Keratinocyte (primary cell): ENCODE measurements around the gene CPNE4. TPM values are rescaled to one million over a fixed set of nuclear protein-coding genes. Genes with fewer than 3 reads are reported as not detected.

ENCODE experiments used
- DNase-seq: peaks from one replicate; pipeline ENCODE4 v3.0.0-alpha.2; 2011; ENCODE audit warnings: low read depth, missing footprints, low spot score
- FAIRE-seq: peaks from 2 replicates; lab custom pipeline; 2011; peaks lifted over from hg19 to GRCh38; lab: Jason Lieb, UNC
- H2AFZ ChIP-seq: 2 replicates; pipeline ENCODE4 v1.6.0; 2012; ENCODE audit warnings: low read length, control low read depth, inconsistent platforms; ENCODE audit not compliant: control insufficient read depth
- H3K27ac ChIP-seq: 2 replicates; pipeline ENCODE4 v1.5.1; 2011; ENCODE audit warnings: low read length; ENCODE audit not compliant: control insufficient read depth, insufficient read depth
- H3K27me3 ChIP-seq: 3 replicates; pipeline ENCODE4 v1.6.0; 2011; ENCODE audit warnings: low read length; ENCODE audit not compliant: control insufficient read depth, insufficient read depth; ENCODE audit errors: extremely low read depth
- H3K36me3 ChIP-seq, 2 experiments: 2 replicates in 1 of 2; 3 replicates in 1 of 2; pipeline ENCODE4 v1.5.1; 2011; ENCODE audit warnings: low read length in 2 of 2, mild to moderate bottlenecking in 1 of 2; ENCODE audit not compliant: control insufficient read depth in 2 of 2, insufficient read depth in 2 of 2; ENCODE audit errors: extremely low read depth in 1 of 2
- H3K4me1 ChIP-seq: 3 replicates; pipeline ENCODE4 v1.5.1; 2011; ENCODE audit warnings: low read length; ENCODE audit not compliant: control insufficient read depth, insufficient read depth; ENCODE audit errors: extremely low read depth
- H3K4me2 ChIP-seq: 3 replicates; pipeline ENCODE4 v1.6.0; 2011; ENCODE audit warnings: low read depth, low read length; ENCODE audit not compliant: control insufficient read depth, insufficient read depth; ENCODE audit errors: extremely low read depth
- H3K4me3 ChIP-seq, 3 experiments: fragments of 200-600 bp in 1 of 3; sonication (generic) in 1 of 3; 2 replicates in 2 of 3; 3 replicates in 1 of 3; pipeline ENCODE4 v1.5.1; 2011 to 2016; ENCODE audit warnings: low read length in 3 of 3, mild to moderate bottlenecking in 3 of 3, control low read depth in 2 of 3, inconsistent platforms in 1 of 3, low read depth in 1 of 3, mixed read lengths in 1 of 3, mixed run types in 1 of 3, moderate library complexity in 1 of 3; ENCODE audit not compliant: control insufficient read depth in 2 of 3, insufficient read depth in 2 of 3; ENCODE audit errors: extremely low read depth in 1 of 3
- H3K79me2 ChIP-seq: 2 replicates; pipeline ENCODE4 v1.6.0; 2012; ENCODE audit warnings: low read length; ENCODE audit not compliant: control insufficient read depth, insufficient read depth
- H3K9ac ChIP-seq: 3 replicates; pipeline ENCODE4 v1.6.0; 2011; ENCODE audit warnings: low read length; ENCODE audit not compliant: control insufficient read depth, insufficient read depth; ENCODE audit errors: extremely low read depth
- H3K9me1 ChIP-seq: 3 replicates; pipeline ENCODE4 v1.6.0; 2011; ENCODE audit warnings: low read length; ENCODE audit not compliant: control insufficient read depth, insufficient read depth; ENCODE audit errors: extremely low read depth
- H3K9me3 ChIP-seq: 2 replicates; pipeline ENCODE4 v1.5.1; 2012; ENCODE audit warnings: low read depth, low read length; ENCODE audit not compliant: control insufficient read depth
- H4K20me1 ChIP-seq: 3 replicates; pipeline ENCODE4 v1.6.0; 2011; ENCODE audit warnings: low read length; ENCODE audit not compliant: control insufficient read depth, insufficient read depth; ENCODE audit errors: extremely low read depth
- EZH2 ChIP-seq: IDR thresholded peaks from one replicate; pipeline ENCODE4 v1.6.1; 2012; ENCODE audit warnings: inconsistent platforms, mild to moderate bottlenecking, low read length, moderate library complexity
- dilution Hi-C: fragments of 300-500 bp; cut with MboI; formaldehyde crosslinking; loops from one replicate; pipeline ENCODE4 v1.7.0; 2020; ENCODE audit warnings: low sequenced_read_pairs; ENCODE audit not compliant: extremely low pct_ligation_motif_present
- polyA plus RNA-seq, 5 experiments: library from polyadenylated mRNA; depleted of rRNA in 3 of 5; stranded (reverse) in 3 of 5; stranded (forward) in 1 of 5; unstranded in 1 of 5; fragments of >200 nt; gene quantifications; 1 replicate in 1 of 5; 2 replicates in 3 of 5; 3 replicates in 1 of 5; pipeline versions ENCODE4 v1.2.1 to v1.2.3, GENCODE V29; 2011 to 2012; ENCODE audit warnings: missing spikeins in 2 of 5, low read depth in 1 of 5, low replicate concordance in 1 of 5
- TF ChIP-seq, protein P1 (sequence below), 3 experiments: IDR thresholded peaks in 1 of 3; conservative IDR thresholded peaks in 1 of 3; optimal IDR thresholded peaks in 1 of 3; 2 replicates in 2 of 3; 3 replicates in 1 of 3; pipeline versions ENCODE3 to v1.5.1; 2011; ENCODE audit warnings: low read length in 3 of 3, mild to moderate bottlenecking in 3 of 3, moderate library complexity in 2 of 3, control low read depth in 1 of 3, inconsistent platforms in 1 of 3; ENCODE audit not compliant: insufficient read depth in 2 of 3; ENCODE audit errors: extremely low read depth in 1 of 3

CPNE4 gene
- polyA plus RNA-seq, 1 donor (not counting 4 experiments of a cell fraction or from before 2014, with no cell fraction given): 0.08 TPM

DNA sequence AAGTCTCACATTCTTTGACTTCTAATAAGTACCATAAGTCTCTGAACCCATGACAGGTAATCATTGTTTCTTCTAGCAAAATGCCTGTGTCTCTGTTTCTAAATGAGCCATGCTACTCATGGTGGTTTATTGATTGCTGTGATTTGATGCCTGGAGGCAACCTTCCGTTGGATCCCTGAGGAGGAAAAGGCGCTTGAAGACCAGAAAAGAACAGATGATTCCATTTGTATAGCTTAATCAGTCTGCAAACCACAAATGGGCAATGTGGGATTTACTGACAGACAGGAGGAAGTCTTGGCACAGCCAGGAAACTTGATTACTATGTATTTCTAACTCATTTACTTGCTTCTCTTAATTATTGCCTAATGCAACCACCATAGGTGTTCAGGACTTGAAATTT lies 428.9 kb downstream of the CPNE4 start:
- Histone ChIP-seq H3K9me3 (no peaks in the 10 kb centered on the region), H3K9ac (no peak overlapping the region), H3K36me3 (no peaks in the 10 kb centered on the region), H2AFZ (no peak overlapping the region), H3K4me3 (no peak overlapping the region), H3K4me2 (no peak overlapping the region), H3K9me1 (no peaks in the 10 kb centered on the region), H3K27ac (no peak overlapping the region), H4K20me1 (no peaks in the 10 kb centered on the region), H3K27me3 (no peaks in the 10 kb centered on the region), H3K4me1 (no peaks in the 10 kb centered on the region), H3K79me2 (no peaks in the 10 kb centered on the region)
- no peak for TF ChIP-seq EZH2
- TF ChIP-seq, protein P1, sequence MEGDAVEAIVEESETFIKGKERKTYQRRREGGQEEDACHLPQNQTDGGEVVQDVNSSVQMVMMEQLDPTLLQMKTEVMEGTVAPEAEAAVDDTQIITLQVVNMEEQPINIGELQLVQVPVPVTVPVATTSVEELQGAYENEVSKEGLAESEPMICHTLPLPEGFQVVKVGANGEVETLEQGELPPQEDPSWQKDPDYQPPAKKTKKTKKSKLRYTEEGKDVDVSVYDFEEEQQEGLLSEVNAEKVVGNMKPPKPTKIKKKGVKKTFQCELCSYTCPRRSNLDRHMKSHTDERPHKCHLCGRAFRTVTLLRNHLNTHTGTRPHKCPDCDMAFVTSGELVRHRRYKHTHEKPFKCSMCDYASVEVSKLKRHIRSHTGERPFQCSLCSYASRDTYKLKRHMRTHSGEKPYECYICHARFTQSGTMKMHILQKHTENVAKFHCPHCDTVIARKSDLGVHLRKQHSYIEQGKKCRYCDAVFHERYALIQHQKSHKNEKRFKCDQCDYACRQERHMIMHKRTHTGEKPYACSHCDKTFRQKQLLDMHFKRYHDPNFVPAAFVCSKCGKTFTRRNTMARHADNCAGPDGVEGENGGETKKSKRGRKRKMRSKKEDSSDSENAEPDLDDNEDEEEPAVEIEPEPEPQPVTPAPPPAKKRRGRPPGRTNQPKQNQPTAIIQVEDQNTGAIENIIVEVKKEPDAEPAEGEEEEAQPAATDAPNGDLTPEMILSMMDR (optimal IDR thresholded peaks at IDR 0.05 in 1 of 3, IDR thresholded peaks at IDR 0.05 in 1 of 3, conservative IDR thresholded peaks at IDR 0.05 in 1 of 3; ENCODE audit: extremely low read depth in 1 of 3, insufficient read depth in 2 of 3, low read length in 3 of 3): no peak
- dilution Hi-C loops: no loop called here
- FAIRE-seq: no peak
- DNase-seq: no peak

DNA sequence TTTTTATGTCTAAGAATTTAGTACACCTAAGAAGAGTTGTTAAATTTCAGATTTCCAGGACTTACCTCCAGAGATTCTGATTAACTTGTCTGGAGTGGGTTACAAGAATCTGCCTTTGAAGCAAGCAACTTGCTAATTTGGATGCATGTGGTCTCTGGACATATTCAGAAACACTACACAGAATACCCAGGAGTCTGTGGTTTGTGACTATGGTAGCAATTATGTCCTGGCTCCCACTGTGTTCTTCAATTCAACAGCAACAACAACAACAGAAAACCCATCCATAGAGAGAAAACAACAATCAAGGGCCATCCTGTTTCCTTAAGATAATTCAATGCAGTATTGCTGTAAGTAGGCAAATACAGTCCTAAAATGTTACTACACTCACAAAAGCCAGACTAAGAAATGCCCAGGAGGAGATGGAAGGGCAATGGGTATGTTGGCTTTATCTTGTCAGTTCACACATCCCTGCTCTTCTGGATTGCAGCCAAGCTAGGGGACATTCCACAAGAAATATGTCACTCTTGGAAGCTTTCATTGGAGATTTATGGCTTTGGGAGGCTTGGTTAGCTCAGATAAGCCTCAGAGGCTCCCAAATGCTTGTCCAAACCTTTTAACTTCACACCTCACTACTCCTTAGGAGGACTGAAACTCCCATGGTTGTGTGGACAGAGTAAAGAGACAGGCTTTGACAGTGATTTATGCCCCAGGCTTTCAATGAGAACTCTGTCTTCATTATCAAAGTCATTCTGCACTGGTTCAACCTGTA lies 432.6 kb downstream of the CPNE4 start:
- Histone ChIP-seq H3K36me3 (no peaks in the 10 kb centered on the region), H3K79me2 (no peaks in the 10 kb centered on the region), H3K9me1 (no peaks in the 10 kb centered on the region), H3K4me1 (no peaks in the 10 kb centered on the region), H2AFZ (no peak overlapping the region), H3K4me3 (no peak overlapping the region), H4K20me1 (no peaks in the 10 kb centered on the region), H3K4me2 (no peak overlapping the region), H3K27ac (no peak overlapping the region), H3K27me3 (no peaks in the 10 kb centered on the region), H3K9ac (no peak overlapping the region), H3K9me3 (no peaks in the 10 kb centered on the region)
- DNase-seq (no peak), FAIRE-seq (no peak)
- dilution Hi-C loops: no loop called here
- no peak for TF ChIP-seq EZH2
- TF ChIP-seq, protein P1 (optimal IDR thresholded peaks at IDR 0.05 in 1 of 3, IDR thresholded peaks at IDR 0.05 in 1 of 3, conservative IDR thresholded peaks at IDR 0.05 in 1 of 3; ENCODE audit: extremely low read depth in 1 of 3, insufficient read depth in 2 of 3, low read length in 3 of 3): no peak
